Superior temporal gyrus (tissue), 1 donor: Measurements from ENCODE around the gene LEPROT.
A peak's percentile ranks its signal among the peaks of the same experiment; 100 is the strongest.

ENCODE experiments used
- DNase-seq: peaks from one replicate; pipeline ENCODE4 v3.0.0-alpha.2; 2016; ENCODE audit errors: extremely low spot score

LEPROT gene

GRCh38 chr1:65412256-65412983 is 8.0 kb upstream of the LEPROT start:
- no peak for DNase-seq

- DNase-seq = no peak
These were observed 7.5 kb upstream of the LEPROT start for GRCh38 chr1:65412984-65413375.

GRCh38 chr1:65414538-65414937 is 5.9 kb upstream of the LEPROT start:
- DNase-seq = no peak

- DNase-seq = no peak
These were observed 3.7 kb upstream of the LEPROT start for GRCh38 chr1:65416767-65417166.

- no peak for DNase-seq
These were observed 2.7 kb upstream of the LEPROT start for GRCh38 chr1:65417729-65418128.

GRCh38 chr1:65418522-65419185 is 1.8 kb upstream of the LEPROT start:
- no peak for DNase-seq

- DNase-seq = peak; percentile 92
These were observed 533 bp upstream of the LEPROT start for GRCh38 chr1:65419681-65420589.

- DNase-seq = peak; percentile 71
These were observed 1.0 kb downstream of the LEPROT start for GRCh38 chr1:65421351-65422025.

GRCh38 chr1:65422241-65423203 is 2.1 kb downstream of the LEPROT start:
- no peak for DNase-seq

- no peak for DNase-seq
These were observed 3.6 kb downstream of the LEPROT start for GRCh38 chr1:65423884-65424572.

GRCh38 chr1:65424573-65424889 is 4.1 kb downstream of the LEPROT start:
- no peak for DNase-seq

- DNase-seq = no peak
These were observed 4.5 kb downstream of the LEPROT start for GRCh38 chr1:65425006-65425405.

GRCh38 chr1:65425697-65426096 is 5.2 kb downstream of the LEPROT start:
- DNase-seq = no peak

- no peak for DNase-seq
These were observed 8.6 kb downstream of the LEPROT start for GRCh38 chr1:65429078-65429477.

- no peak for DNase-seq
These were observed 9.3 kb downstream of the LEPROT start for GRCh38 chr1:65429806-65430205.

GRCh38 chr1:65431111-65431705 is 10.7 kb downstream of the LEPROT start:
- peak; percentile 86 for DNase-seq

- no peak for DNase-seq
These were observed 12.4 kb downstream of the LEPROT start for GRCh38 chr1:65432918-65433317.

GRCh38 chr1:65434255-65434654 is 13.8 kb downstream of the LEPROT start:
- DNase-seq = no peak

- no peak for DNase-seq
These were observed 14.3 kb downstream of the LEPROT start for GRCh38 chr1:65434760-65435159.

GRCh38 chr1:65435987-65436386 is 15.5 kb downstream of the LEPROT start:
- DNase-seq = no peak
